HG02678 (cell line): ENCODE data around the gene IMPG2.

Source experiments
- ATAC-seq: cut with Tn5 transposase; IDR thresholded peaks from one replicate; pipeline ENCODE4 v1.9.1; 2021; ENCODE audit warnings: mild to moderate bottlenecking, moderate library complexity; ENCODE audit not compliant: unreplicated experiment

The IMPG2 gene

DNA sequence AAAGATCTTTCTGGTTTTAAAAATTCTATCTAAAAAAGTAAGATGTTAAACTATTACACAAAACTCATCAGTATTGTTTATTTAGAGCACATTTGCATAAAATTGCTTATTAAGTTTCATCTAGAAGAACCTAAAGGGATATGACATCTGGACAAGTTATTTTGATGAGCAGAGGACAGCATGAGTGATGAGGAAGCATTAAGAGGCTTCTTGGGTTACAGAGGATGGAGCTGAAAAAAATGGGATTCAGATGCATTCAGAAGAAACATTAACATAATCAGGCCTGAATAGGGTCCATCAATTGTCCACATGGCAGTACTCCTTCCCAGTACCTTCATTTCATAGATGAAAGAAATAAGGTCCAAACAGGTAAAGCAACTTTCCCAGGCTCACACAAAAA lies 41.6 kb downstream of the IMPG2 start:
- no peak for ATAC-seq

DNA sequence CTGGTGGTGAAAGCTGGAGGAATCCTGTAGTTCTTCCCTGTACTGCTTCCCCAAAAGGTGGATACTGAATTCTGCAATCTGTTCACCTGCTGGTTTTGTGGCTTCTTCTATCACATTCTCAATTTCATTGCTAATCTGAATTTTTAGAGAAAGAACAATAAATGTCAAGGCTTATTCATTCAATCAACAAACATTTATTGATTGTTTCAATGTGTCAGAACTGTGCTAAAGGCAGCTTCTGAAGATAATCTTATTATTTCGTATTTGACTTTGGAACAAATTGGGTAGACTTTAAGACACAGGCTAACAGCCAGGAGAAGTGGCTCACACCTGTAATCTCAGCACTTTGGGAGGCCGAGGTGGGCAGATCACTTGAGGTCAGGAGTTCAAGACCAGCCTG lies 46.8 kb downstream of the IMPG2 start:
- no peak for ATAC-seq

DNA sequence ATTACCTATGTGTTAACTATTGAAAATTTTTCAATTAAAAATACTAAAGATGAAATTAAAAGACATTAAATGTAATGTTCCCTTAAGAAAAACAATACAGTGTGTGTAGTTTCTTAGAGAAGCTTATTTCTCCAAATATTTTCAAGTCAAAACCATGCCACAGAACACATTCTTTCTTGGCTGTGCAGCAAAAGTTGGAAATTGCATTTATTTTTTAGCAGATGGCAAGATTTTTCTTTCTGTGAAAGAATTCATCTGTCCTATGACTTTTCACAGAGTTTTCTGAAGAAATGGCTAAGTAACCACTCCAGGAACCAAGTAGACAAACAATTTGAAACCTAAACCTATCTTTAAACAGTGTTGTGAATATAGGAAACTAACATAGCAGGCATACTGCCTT lies 47.2 kb downstream of the IMPG2 start:
- no peak for ATAC-seq

DNA sequence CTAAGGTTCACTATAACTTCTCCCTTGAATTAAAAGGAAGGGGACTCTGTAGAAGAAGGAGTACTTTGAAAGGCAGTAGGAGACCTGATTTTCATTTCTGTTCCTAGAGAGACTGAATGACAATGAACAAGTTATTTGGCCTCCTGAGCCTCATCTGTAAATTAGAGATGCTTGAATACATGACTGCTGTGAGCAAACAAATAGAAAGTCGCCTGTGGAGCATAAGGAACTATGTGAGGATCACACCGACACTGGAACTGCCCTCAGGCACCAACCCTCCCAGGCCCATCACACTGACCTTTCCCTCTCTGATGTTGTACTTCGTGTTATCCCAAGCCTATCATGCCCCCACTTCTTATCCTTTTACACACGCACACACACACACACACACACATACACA lies 48.6 kb downstream of the IMPG2 start:
- no peak for ATAC-seq

DNA sequence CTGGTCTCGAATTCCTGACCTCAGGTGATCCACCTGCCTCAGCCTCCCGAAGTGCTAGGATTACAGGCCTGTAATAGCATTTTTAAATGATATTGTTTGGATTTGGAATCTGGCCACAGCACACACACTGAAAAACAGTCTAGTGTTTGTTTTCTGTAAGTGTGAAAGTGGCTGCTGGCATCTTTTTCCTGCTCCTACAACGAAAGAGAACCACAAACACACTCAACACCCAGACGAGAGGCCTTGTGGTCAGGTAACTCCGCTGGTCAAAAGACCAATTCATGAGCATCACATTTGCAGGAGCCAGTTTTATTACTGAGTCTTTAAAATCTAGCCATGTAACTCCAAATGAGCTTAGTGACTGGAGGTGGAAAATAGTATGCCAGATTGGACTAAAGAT lies 50.2 kb downstream of the IMPG2 start:
- ATAC-seq = no peak

DNA sequence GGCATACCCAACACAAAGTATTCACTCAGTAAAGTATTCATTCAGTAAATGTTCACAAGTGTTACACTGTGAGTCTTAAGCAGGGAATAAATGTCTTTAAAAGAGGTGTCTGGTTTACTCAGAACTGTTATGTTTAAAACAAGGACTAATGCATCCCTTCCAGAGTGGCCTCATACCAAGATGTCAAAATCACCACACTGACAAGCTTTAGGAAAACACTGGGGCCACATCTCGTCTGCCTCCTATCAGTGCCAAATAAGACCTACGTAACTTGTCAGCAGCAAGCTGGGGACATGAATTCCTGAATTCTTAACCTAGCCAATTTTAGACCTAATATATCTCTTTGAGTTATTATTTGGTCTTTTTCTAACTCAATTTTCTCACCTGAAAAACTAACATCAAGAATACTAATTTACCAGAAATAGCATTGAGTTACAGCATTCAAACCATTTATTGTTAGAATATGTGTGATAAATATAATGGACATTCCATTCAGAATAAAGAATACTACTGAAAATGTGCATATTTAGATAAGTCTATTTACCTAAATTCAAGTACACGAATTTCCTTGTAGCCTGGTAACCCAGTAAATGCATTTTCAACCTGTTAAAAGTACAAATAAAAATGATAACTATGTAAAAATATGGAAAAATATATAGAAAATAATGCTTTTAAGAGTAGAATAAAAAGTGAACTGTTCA lies 51.3 kb downstream of the IMPG2 start:
- no peak for ATAC-seq

DNA sequence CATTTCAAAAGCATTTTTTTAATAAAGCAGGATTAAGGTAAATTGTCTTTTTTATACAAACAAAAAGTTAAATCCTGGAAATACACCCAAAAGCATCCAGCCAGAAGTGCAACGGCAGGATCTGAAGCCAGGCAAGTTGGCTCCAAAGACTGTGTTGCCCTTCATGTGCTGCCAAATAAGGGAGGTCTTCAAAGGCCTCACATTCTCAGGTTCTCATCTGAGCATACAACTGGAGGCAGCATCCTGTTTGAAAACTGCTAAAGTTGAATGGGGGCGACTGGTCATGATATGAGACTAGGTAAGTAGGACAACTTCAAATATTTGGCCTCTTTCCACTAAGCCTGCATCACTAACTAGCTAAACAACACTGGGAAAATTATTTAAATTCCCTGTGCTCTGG lies 52.2 kb downstream of the IMPG2 start:
- no peak for ATAC-seq

DNA sequence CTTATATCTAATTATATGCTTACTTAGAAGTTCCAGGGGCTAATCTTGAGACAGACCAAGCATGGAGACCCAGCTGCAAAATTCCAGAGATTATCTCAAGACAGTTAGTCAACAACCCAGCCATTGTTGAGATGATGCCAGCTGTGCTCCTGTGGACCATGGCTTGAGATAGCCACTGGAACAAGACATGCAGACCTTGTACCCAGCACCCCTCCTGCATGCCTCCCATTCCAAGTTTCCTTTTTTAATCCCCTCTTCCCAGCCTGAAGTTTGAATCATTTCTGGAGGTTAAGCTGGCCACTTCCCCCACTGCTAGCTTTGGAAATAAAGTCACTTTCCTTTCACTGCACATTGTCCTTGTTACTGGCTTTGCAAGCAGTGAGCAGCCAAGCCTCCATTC lies 53.8 kb downstream of the IMPG2 start:
- no peak for ATAC-seq

DNA sequence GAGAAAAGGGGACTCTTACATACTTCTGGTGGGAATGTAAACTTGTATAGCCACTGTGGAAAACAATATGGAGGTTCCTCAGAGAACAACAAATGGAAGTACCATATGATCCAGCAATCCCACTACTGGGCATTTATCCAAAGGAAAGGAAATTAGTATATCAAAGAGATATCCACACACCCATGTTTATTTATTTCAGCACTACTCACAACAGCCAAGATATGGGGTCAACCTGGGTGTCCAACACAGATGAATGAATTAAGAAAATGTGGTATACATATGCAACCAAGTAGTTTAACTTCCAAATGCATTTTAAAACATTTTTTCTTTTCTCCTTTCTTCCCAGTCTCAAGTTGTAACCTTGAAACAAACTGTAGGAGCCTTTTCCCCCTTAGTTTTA lies 54.3 kb downstream of the IMPG2 start:
- ATAC-seq = no peak

DNA sequence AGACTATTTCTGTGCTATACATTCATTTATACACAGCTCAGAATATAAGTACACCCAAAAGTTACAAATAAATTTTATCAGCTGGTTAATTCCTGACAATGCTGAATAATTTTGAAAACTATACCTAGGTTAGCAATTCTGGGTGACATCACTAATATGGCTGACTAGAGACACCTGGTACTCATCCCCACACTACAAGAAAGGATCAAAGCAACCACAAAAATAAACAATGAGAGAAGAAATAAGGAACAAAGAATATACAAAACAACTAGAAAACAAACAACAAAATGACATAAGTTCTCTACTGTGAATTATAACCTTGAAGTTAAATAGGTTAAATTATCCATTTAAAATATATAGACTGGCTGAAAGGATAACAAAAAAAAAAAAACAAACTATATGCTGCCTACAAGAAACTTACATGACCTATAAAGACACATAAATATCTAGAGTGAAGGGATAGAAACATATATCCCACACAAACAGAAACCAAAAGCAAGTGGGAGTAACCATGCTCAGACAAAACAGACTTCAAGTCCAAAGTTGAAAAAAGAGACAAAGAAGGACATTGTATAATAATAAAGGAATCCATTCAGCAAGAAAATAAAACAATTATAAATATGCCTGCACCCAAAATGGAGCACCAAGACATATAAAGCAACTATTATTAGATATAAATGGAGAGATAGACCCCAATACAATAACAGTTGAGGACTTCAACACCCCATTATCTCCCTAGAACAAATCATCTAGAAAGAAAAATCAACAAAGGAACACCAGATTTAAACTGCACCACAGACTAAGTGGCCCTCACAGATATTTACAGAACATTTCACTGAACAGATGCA lies 57.8 kb downstream of the IMPG2 start:
- ATAC-seq = peak; percentile 77

DNA sequence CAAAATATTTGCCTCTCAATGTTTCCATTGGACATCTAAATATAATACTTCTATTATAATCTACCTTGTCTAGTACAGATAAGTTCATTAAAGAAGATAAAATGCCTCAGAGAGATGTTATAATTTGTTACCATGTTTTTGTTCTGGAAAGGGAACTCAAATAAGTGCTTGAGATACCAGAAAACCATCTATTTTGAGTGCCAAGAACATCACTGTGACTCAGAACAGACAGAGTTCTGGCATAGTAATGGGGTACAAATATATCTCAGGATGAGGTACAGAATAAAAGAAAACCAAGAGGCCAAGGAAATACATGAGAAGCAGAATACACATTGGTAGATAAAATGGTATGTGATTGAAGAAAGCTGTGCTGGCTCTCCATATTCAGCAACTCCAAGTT lies 58.9 kb downstream of the IMPG2 start:
- no peak for ATAC-seq

DNA sequence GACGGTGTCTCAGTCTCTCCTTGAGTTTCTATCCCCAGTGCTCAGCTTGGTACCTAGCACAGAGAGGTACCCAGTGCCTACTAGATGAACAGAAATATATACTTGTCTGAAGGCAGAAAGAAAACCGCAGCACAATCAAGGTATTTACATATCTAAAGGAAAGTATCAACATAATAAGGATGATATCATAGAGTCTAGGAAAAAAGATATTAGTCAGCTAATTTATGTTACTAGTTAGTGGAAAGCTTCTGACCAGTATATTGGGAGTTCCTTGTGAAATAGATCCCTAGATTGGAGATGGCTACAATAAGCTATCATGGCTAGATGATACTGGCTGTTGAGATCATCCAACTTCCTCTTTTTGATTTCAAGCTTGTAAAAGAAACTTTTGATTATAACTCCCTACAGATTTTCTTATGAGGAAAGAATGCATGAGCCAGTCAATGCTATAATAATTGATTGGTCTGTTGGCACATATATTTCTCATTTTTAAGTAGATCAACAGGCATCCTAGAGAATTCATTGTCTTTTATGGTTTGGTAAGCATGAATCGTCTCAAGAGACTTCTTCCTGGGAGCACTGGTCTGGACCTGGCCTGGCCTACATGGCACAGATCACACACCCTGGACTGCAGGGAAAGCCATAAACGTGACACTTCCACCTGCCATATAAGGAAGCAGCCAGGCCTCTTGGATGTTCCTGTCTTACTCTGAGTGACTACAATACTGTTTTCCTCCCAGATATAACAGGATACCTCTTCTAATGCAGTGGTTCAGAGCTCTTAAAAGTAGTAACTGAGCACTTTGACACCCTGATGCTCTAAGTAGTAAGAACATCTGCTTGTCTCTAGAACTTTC lies 60.7 kb downstream of the IMPG2 start:
- no peak for ATAC-seq

DNA sequence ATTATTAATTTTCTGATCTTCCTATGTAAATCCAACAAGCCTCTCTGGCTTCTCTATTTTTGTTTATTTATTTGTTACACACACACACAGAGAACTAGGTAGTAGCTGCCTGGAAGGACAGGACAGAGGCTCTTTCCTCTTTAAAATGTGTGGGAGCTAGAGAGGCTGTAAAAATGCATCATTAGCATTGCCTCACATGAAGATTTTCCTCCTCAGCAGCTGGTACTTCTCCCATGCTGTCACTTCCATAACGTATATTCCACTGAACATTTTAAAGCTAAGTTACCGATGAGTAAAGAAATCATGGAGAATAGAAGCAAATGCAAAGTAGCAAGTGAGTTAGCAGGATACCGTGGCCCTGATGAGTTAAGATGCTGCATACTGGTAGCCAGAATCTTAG lies 63.9 kb downstream of the IMPG2 start:
- ATAC-seq = no peak

DNA sequence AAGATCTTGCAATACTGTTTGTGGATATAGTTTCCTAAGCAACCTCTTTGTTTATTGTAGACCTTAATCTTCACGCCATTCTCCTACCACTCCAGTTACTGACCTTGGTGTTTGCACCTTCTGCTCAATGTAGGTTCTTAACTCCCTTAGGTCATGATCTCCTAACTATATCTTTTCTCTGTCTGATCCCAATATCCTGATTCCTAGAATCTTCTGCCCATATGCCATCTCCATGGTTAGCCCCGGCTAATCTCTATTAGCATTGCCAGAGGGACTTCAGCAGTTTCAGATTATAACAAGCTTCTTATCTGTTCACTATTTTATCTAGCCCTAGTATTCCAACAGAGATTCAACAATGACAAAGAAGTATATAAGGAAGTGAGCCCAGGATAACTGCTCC lies 64.9 kb downstream of the IMPG2 start:
- ATAC-seq = no peak

DNA sequence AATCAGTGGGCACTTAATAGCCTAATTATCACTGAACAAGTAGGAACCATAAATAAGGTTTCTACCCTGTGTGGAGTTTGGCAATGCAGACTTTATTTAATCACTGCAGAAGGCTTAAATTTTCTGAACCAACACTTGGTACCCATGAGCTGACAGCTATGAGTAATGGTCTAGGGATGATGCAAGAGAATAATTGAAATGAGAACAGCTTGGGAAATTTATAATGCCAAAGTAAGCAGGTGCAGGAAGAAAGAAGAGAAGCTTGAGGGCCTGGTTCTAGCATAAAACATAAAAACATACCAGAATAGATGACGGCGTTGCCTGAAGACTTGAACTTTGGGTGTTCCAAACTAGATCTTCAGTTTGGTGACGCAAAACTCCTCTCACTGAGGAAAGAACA lies 67.0 kb downstream of the IMPG2 start:
- no peak for ATAC-seq

DNA sequence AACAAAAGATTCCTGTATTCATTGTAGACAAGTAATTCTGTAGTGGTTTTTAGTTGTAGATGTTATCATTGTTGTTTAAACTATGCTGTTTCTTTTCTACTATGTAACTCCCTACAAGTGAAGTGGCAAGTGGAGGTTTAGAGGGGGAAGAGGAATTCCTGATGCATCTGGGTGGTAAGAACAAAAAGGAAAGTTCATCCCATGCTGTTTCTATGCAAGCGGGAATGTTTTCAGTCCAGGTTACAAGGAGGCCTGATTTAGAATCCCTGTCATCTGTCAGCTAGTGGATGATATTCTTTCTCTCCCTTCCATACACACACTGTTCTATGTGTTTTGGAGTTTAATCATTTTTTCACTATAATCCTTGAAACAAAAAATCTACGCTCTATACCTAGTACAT lies 67.4 kb downstream of the IMPG2 start:
- ATAC-seq = no peak

DNA sequence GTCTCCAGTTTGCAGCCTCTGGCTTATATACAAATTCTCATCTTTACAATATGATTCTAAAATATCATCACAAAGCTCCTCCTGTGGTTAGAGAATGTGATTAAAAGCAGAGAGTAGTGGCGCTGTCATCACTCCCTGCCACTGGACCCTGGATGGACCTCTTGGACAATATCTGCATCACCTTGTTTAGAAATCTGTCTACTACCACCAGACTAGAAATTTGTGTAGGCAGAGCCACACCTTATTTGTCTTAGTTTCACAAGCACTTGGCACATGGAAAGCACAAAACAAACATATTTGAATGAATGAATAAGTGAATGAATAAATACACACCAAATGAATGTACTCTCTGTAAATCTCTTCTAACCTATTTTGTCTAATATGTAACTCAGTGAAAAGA lies 68.1 kb downstream of the IMPG2 start:
- ATAC-seq = no peak

DNA sequence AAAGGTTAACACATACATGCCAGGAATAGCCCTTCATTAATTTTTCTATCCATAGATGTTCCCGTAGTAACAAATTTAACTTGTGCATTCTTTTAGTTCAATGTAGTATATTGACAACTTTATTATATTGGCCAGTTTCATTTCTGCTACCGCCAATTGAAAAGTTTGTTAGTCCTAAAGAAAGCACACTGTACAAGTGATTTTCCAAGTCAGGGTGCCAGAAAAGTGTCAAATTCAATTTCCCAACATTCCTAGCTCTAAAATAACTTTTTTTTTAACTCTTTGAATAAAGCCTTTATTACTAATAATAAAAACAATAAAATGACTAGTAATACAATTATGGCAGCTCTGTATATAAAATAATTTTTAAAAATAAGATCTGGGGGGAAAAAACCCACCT lies 68.9 kb downstream of the IMPG2 start:
- no peak for ATAC-seq

DNA sequence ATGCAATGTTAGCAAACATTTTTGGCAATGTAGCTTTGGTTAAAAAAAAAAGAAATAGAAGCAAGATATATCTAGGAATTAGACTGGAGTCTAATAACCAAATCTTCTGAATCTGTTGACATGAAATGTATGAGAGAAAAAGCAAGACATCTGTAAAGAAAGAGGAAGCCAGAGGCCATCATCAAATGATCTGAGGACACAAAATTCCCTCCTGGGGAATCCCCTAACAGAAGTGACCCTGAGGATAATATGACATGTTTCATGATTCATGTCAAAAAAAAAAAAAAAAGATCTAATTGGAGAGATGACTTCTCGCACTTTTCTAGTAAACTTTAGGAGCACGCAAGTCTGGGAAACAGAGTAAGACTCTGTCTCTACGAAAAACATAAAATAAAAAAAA lies 70.9 kb downstream of the IMPG2 start:
- no peak for ATAC-seq

DNA sequence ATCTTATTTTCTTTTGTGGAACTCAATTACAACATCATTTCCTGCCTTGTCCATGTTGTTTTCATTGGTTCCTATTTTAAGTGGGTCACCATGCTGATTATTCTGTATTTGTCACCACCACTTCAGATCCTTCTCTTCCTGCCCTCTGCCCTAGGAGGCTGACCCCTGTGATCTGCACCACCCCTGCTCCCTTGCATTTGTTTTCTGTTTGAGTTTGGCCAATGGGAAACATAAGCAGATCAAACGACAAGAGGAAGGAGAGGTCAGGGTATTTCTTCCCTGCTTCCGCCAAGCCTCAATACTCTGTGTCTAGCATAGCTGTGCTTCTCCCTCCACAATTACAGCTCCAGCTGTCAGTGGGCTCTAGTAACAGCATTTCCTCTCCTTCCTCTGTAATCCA lies 71.6 kb downstream of the IMPG2 start:
- no peak for ATAC-seq

DNA sequence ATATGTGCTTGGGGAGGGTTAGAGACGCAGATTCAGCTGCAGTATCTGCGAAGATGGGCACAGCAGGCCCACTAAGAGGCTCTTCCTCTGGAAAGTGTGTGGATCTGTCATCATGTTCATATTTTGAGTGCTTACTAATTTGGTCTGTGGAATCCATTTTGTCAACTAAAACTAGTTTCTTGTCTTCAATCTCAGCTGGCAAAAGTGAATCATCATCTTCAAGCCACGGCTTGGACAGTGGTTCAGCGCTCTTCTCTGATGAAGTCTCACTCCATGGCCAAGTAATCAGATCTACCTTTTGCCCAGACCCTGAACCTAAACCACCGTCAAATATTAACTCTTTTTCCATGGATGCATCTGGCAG lies 76.2 kb downstream of the IMPG2 start:
- ATAC-seq = no peak
